WERI-Rb-1 (cell line): Measurements from ENCODE around the gene CLK2.
"Not testable (repeated sequence)": the region's sequence is repeated elsewhere in the genome, so short reads cannot be mapped to it uniquely, and the experiment has no call there.

Experiments
- DNase-seq: peaks from one replicate; pipeline ENCODE4 v3.0.0-alpha.2; 2020
- H3K27ac ChIP-seq: fragments of 250-450 bp; sonication (Bioruptor Pico); 2 replicates; pipeline ENCODE4 v1.5.1; 2020; ENCODE audit warnings: mild to moderate bottlenecking, moderate library complexity
- H3K27me3 ChIP-seq: fragments of 250-450 bp; sonication (Bioruptor Pico); 2 replicates; pipeline ENCODE4 v1.5.1; 2021; ENCODE audit warnings: mild to moderate bottlenecking, low read depth, moderate library complexity; ENCODE audit not compliant: insufficient read depth, severe bottlenecking
- H3K36me3 ChIP-seq: fragments of 250-450 bp; sonication (Bioruptor Pico); 2 replicates; pipeline ENCODE4 v1.5.1; 2020; ENCODE audit warnings: mild to moderate bottlenecking, moderate library complexity
- H3K4me3 ChIP-seq: 2 replicates; pipeline ENCODE4 v1.5.1; 2011; ENCODE audit warnings: low read depth, mild to moderate bottlenecking, control low read depth, low read length
- H3K9me3 ChIP-seq: fragments of 250-450 bp; sonication (Bioruptor Pico); 2 replicates; pipeline ENCODE4 v1.5.1; 2021; ENCODE audit warnings: mild to moderate bottlenecking, moderate library complexity; ENCODE audit not compliant: severe bottlenecking
- TF ChIP-seq, protein P1 (sequence below): IDR thresholded peaks from 2 replicates; pipeline ENCODE4 v1.5.1; 2011; ENCODE audit warnings: low read depth, mild to moderate bottlenecking, control low read depth, inconsistent platforms, low read length

Gene CLK2

GRCh38 chr1:155295183-155295941, 22.1 kb upstream of the CLK2 start:
- Histone ChIP-seq H3K27ac (no peak overlapping the region), H3K9me3 (peaks cover 2% of the 10 kb centered on the region), H3K36me3 (no peaks in the 10 kb centered on the region), H3K27me3 (no peaks in the 10 kb centered on the region), H3K4me3 (no peak overlapping the region)
- TF ChIP-seq, protein P1, sequence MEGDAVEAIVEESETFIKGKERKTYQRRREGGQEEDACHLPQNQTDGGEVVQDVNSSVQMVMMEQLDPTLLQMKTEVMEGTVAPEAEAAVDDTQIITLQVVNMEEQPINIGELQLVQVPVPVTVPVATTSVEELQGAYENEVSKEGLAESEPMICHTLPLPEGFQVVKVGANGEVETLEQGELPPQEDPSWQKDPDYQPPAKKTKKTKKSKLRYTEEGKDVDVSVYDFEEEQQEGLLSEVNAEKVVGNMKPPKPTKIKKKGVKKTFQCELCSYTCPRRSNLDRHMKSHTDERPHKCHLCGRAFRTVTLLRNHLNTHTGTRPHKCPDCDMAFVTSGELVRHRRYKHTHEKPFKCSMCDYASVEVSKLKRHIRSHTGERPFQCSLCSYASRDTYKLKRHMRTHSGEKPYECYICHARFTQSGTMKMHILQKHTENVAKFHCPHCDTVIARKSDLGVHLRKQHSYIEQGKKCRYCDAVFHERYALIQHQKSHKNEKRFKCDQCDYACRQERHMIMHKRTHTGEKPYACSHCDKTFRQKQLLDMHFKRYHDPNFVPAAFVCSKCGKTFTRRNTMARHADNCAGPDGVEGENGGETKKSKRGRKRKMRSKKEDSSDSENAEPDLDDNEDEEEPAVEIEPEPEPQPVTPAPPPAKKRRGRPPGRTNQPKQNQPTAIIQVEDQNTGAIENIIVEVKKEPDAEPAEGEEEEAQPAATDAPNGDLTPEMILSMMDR = no peak
- DNase-seq = no peak

DNA sequence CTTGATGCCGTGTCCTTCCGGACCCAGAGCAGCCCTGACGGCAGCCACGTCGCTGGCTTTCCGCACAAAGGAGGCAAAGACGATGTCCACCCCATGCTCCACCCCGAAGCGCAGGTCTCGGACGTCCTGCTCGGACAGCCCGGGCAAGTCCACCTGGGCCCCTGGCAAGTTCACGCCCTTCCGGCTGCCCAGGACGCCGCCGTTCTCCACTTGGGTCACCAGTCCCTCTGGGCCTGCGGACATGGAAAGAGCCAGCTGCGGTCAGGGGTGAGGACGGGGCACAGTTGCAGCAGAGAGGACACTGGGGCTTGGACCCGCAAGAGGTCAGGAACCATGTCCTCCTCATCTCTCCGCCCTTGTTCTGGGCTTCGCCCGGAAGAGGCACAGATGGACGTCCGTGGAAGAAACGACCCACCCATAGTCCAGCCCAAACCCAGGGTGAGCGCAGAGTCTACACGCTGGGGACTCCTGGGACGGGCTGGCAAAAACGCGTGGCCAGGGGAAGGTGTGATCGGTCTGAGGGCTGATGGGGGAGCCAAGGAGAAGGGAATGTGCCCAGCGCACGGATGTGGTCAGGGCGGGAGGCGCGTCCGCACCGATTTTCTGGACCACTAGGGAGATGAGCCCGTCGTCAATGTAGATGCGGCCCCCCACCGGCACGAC, 21.3 kb upstream of the CLK2 start:
- H3K9me3 ChIP-seq = peaks cover 2% of the 10 kb centered on the region
- H3K4me3 ChIP-seq = no peak overlapping the region
- peaks cover 4% of the 10 kb centered on the region; the same call in 1 of the 2 replicates for H3K36me3 ChIP-seq
- TF ChIP-seq, protein P1 = no peak
- H3K27me3 ChIP-seq = no peaks in the 10 kb centered on the region
- DNase-seq = no peak
- H3K27ac ChIP-seq = no peak overlapping the region

DNA sequence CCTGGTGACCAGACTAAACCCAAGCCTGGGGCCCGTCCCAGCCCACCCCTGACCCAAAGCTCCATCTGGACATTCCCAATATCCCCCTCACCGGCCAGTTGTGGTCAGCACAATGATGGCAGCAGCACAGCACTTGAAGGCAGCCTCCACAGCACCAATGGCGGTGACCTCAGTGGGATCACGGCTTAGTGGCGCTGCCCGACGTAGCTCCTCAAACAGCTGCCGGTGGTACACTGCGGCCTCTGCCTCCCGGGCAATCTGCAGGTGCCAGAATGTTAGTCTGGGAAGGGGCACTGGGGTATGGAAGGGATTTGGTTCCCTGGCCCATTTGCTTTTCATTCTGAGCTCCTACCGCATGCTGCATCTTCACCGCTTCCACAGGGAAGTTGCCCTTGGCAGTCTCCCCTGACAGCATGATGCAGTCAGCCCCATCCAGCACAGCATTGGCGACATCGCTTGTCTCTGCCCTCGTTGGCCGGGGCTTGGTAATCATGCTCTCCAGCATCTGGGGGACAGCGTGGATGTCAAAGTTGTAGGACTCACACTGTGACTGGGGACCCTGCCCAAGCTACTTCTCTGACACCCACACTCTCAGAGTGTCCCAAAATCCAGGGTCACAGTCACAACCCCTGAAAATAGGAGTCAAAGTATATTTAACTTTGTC, 19.9 kb upstream of the CLK2 start:
- no peak for DNase-seq
- Histone ChIP-seq H3K9me3 (peaks cover 2% of the 10 kb centered on the region), H3K27me3 (no peaks in the 10 kb centered on the region), H3K4me3 (no peak overlapping the region), H3K27ac (no peak overlapping the region), H3K36me3 (peaks cover 19% of the 10 kb centered on the region)
- TF ChIP-seq, protein P1 = no peak

- peaks cover 39% of the 10 kb centered on the region for H3K36me3 ChIP-seq
- DNase-seq, H3K27me3 ChIP-seq, H3K9me3 ChIP-seq, H3K27ac ChIP-seq, H3K4me3 ChIP-seq: not testable (repeated sequence)
These were observed 17.7 kb upstream of the CLK2 start for GRCh38 chr1:155291006-155291405.

DNA sequence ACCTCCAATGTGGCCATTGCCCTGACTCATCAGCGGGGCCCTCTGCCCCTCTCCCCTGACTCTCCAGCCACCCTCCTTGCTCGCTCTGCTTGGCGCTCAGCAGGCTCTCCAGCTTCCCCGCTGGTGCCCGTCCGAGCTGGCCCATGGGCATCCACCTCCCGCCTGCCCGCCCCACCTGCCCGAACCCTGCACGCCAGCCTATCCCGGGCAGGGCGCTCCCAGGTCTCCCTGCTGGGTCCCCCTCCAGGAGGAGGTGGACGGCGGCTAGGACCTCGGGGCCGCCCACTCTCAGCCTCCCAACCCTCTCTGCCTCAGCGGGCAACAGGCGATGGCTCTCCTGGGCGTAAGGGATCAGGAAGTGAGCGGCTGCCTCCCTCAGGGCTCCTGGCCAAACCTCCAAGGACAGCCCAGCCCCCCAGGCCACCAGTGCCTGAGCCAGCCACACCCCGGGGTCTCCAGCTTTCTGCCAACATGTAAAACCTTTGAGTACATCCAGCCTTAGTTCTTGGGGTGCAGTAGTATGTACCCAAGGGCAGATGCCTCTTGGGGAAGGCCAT, 14.8 kb upstream of the CLK2 start:
- Histone ChIP-seq H3K27ac (no peak overlapping the region), H3K27me3 (no peaks in the 10 kb centered on the region), H3K4me3 (no peak overlapping the region), H3K9me3 (no peaks in the 10 kb centered on the region), H3K36me3 (peaks cover 69% of the 10 kb centered on the region)
- TF ChIP-seq, protein P1 = no peak
- DNase-seq = no peak

DNA sequence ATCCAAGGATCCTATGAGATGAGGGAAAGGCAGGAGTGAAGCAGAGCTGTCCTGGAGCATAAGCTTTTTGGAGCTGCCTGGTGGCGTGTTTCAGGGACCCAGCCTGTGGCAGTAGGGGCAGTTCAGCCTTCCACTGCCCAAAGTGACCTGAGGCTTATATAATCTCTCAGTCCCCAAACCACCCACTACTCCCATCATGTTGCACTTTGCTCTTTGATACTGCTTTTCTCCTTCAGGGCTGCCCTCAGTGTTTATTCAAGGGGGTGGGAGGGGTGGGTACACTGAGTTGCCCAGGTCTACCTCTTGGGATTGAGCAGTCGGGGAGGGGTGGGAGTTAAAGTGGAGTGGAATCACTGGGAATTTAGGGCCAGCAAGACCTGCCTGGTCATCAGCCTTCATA, 13.2 kb upstream of the CLK2 start:
- no peak overlapping the region for H3K4me3 ChIP-seq
- DNase-seq = no peak
- TF ChIP-seq, protein P1 = no peak
- no peak overlapping the region for H3K27ac ChIP-seq
- H3K9me3 ChIP-seq = no peaks in the 10 kb centered on the region
- peaks cover 81% of the 10 kb centered on the region for H3K36me3 ChIP-seq
- no peaks in the 10 kb centered on the region for H3K27me3 ChIP-seq
